Fibroblast of lung (primary cell): ENCODE measurements around the gene INF2. TPM values are rescaled to one million over a fixed set of nuclear protein-coding genes. Genes with fewer than 3 reads are reported as not detected.
"Not testable (repeated sequence)": the region's sequence is repeated elsewhere in the genome, so short reads cannot be mapped to it uniquely, and the experiment has no call there.

Experiments used
- DNase-seq, 2 donors: peaks; one replicate each; pipeline versions ENCODE4 v3.0.0 to v3.0.0-alpha.2; 2010; ENCODE audit warnings: low read depth in 2 of 2
- H2AFZ ChIP-seq: 2 replicates; pipeline ENCODE4 v1.5.1; 2012; ENCODE audit warnings: low read length, control low read depth, inconsistent platforms
- H3K27ac ChIP-seq: 2 replicates; pipeline ENCODE4 v1.5.1; 2011; ENCODE audit warnings: low read length, control low read depth; ENCODE audit not compliant: insufficient read depth
- H3K27me3 ChIP-seq: 2 replicates; pipeline ENCODE4 v1.5.1; 2011; ENCODE audit warnings: mild to moderate bottlenecking, low read length; ENCODE audit not compliant: control insufficient read depth, insufficient read depth
- H3K36me3 ChIP-seq: 2 replicates; pipeline ENCODE4 v1.5.1; 2011; ENCODE audit warnings: low read length; ENCODE audit not compliant: control insufficient read depth, insufficient read depth
- H3K4me1 ChIP-seq: 2 replicates; pipeline ENCODE4 v1.5.1; 2011; ENCODE audit warnings: low read length; ENCODE audit not compliant: control insufficient read depth, insufficient read depth; ENCODE audit errors: extremely low read depth
- H3K4me2 ChIP-seq: 2 replicates; pipeline ENCODE4 v1.5.1; 2011; ENCODE audit warnings: low read length, control low read depth; ENCODE audit not compliant: insufficient read depth; ENCODE audit errors: extremely low read depth
- H3K4me3 ChIP-seq, 4 experiments: fragments of 200-600 bp in 1 of 4; sonication (generic) in 1 of 4; replicated peaks in 1 of 4; 2 replicates each; pipeline ENCODE4 v1.5.1; 2011 to 2016; ENCODE audit warnings: low read length in 4 of 4, low read depth in 3 of 4, mild to moderate bottlenecking in 3 of 4, control low read depth in 2 of 4, inconsistent platforms in 1 of 4, mixed read lengths in 1 of 4; ENCODE audit not compliant: insufficient read depth in 1 of 4; ENCODE audit errors: control extremely low read depth in 1 of 4
- H3K79me2 ChIP-seq: 2 replicates; pipeline ENCODE4 v1.5.1; 2012; ENCODE audit warnings: mild to moderate bottlenecking, low read length, inconsistent platforms; ENCODE audit not compliant: control insufficient read depth, insufficient read depth
- H3K9ac ChIP-seq: 2 replicates; pipeline ENCODE4 v1.5.1; 2011; ENCODE audit warnings: mild to moderate bottlenecking, low read length, control low read depth; ENCODE audit not compliant: insufficient read depth
- H3K9me3 ChIP-seq: 2 replicates; pipeline ENCODE4 v1.5.1; 2012; ENCODE audit warnings: low read depth, low read length; ENCODE audit not compliant: control insufficient read depth, insufficient read depth
- H4K20me1 ChIP-seq: 2 replicates; pipeline ENCODE4 v1.5.1; 2011; ENCODE audit warnings: low read length; ENCODE audit not compliant: control insufficient read depth, insufficient read depth; ENCODE audit errors: extremely low read depth
- EZH2 ChIP-seq: IDR thresholded peaks from 2 replicates; pipeline ENCODE4 v1.5.1; 2012; ENCODE audit warnings: low read length, control low read depth, mild to moderate bottlenecking; ENCODE audit errors: missing control alignments
- polyA plus RNA-seq, 2 donors: library from polyadenylated mRNA; depleted of rRNA in 1 of 2; stranded (reverse) in 1 of 2; unstranded in 1 of 2; fragments of >200 nt; gene quantifications; 2 replicates each; pipeline ENCODE4 v1.2.1, GENCODE V29; 2011 to 2012; ENCODE audit warnings: missing spikeins in 1 of 2
- total RNA-seq: library from RNA; depleted of rRNA; stranded (reverse); fragments of >200 nt; gene quantifications from 2 replicates; pipeline ENCODE4 v1.2.1, GENCODE V29; 2014
- TF ChIP-seq, protein P1 (sequence below), 2 donors: IDR thresholded peaks in 1 of 2; conservative IDR thresholded peaks in 1 of 2; 1 replicate in 1 of 2; 2 replicates in 1 of 2; pipeline ENCODE4 v1.5.1; 2011 to 2012; ENCODE audit warnings: low read length in 2 of 2, control low read depth in 1 of 2, inconsistent platforms in 1 of 2, low read depth in 1 of 2, mild to moderate bottlenecking in 1 of 2

The INF2 gene
- total and polyA plus RNA-seq, 2 donors (not counting 1 experiment from before 2014, with no cell fraction given), result 19.8 to 50.9 TPM

DNA sequence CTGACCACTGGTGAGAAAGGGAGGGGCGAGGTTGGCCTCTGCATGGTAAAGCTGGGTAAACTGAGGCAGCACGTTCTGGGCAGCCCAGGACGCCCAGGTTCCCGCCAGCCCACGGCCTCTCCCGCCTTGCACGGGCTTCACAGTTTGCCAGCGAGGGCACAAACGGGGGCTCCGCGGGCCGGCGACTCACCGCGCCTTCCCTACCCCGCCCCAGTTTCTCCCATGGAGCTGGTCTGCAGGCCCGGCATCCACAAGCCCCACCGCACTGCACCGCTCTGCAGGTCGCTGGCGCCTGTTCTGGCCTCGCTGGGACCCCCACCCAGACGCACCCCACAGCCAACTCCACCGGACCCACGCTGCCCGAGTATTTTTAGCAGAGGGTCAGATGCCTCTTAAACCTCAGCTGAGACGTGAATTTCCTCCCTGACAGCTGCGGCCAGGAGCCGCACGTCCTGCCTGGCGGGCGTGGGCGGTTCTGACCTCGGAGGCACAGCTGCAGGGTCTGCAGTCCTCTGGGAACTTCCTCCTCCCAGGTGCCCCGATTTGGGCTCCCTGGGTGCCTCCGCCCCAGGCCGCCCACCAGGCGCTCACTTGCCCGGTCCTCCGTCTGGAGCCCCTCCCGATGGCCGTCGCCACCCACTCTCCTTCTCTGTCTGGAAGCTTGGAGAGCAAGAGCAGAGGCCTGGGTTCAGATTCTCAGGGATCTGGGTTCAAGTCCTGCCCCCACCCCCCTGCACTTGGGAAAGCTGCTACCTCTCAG is 29.5 kb upstream of the INF2 start:
- Histone ChIP-seq H3K36me3 (no peaks in the 10 kb centered on the region), H3K4me2 (no peak overlapping the region), H3K9ac (no peak overlapping the region), H2AFZ (no peak overlapping the region), H3K9me3 (no peaks in the 10 kb centered on the region), H3K27me3 (peaks cover 5% of the 10 kb centered on the region), H4K20me1 (no peaks in the 10 kb centered on the region), H3K4me1 (no peaks in the 10 kb centered on the region), H3K4me3 (no peak overlapping the region), H3K79me2 (no peaks in the 10 kb centered on the region), H3K27ac (no peak overlapping the region)
- TF ChIP-seq, protein P1, sequence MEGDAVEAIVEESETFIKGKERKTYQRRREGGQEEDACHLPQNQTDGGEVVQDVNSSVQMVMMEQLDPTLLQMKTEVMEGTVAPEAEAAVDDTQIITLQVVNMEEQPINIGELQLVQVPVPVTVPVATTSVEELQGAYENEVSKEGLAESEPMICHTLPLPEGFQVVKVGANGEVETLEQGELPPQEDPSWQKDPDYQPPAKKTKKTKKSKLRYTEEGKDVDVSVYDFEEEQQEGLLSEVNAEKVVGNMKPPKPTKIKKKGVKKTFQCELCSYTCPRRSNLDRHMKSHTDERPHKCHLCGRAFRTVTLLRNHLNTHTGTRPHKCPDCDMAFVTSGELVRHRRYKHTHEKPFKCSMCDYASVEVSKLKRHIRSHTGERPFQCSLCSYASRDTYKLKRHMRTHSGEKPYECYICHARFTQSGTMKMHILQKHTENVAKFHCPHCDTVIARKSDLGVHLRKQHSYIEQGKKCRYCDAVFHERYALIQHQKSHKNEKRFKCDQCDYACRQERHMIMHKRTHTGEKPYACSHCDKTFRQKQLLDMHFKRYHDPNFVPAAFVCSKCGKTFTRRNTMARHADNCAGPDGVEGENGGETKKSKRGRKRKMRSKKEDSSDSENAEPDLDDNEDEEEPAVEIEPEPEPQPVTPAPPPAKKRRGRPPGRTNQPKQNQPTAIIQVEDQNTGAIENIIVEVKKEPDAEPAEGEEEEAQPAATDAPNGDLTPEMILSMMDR (conservative IDR thresholded peaks at IDR 0.05 in 1 of 2, IDR thresholded peaks at IDR 0.05 in 1 of 2; ENCODE audit: low read depth in 1 of 2, low read length in 2 of 2), result no peak
- TF ChIP-seq EZH2, result no peak
- DNase-seq, result no peak

DNA sequence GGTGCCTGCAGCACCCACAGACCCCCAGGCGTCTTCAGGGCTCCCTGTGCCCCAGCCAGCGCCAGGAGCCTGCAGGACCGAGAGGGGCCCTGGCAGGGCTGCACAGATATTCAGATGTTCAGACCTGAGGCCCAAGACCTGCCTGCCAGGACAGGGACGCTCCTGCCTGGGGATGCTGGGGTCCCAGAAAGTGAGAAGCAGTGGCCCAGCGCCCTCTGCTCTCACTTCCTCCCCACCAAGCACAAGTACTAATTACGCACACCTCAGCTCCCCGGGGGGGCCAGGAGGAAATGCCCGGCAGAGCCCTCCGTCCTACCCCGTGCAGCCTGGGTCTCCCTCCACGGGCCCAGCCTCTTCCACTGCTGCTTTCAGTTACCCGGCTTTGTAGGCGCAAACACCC is 28.8 kb upstream of the INF2 start:
- Histone ChIP-seq H3K27ac (no peak overlapping the region), H3K4me3 (no peak overlapping the region), H3K79me2 (no peaks in the 10 kb centered on the region), H3K4me2 (no peak overlapping the region), H3K9me3 (no peaks in the 10 kb centered on the region), H3K27me3 (peaks cover 5% of the 10 kb centered on the region), H3K4me1 (no peaks in the 10 kb centered on the region), H4K20me1 (no peaks in the 10 kb centered on the region), H3K9ac (no peak overlapping the region), H3K36me3 (no peaks in the 10 kb centered on the region), H2AFZ (no peak overlapping the region)
- TF ChIP-seq, protein P1 (conservative IDR thresholded peaks at IDR 0.05 in 1 of 2, IDR thresholded peaks at IDR 0.05 in 1 of 2; ENCODE audit: low read depth in 1 of 2, low read length in 2 of 2), result no peak
- TF ChIP-seq EZH2, result no peak
- DNase-seq, result no peak

DNA sequence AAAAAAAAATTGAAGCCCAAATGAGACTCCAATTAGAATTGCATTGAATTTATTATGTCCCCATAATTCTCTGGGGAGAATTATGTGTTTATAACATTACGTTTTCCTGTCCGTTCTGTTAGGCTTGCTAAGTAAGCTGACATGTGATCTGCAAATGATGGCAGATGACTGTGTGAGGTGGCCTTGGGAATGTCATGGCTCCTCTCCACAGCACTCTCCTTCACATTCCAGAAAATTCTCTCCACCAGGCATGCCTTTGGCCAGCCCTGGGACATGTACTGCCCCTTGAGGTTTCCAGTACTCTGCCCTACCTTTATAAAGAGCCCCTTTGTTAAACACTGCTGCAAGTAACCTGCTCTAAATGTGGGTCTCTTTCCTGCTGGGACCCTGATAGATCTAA is 28.3 kb upstream of the INF2 start:
- TF ChIP-seq, protein P1 (conservative IDR thresholded peaks at IDR 0.05 in 1 of 2, IDR thresholded peaks at IDR 0.05 in 1 of 2; ENCODE audit: low read depth in 1 of 2, low read length in 2 of 2), result no peak
- TF ChIP-seq EZH2, result no peak
- no peak for DNase-seq

DNA sequence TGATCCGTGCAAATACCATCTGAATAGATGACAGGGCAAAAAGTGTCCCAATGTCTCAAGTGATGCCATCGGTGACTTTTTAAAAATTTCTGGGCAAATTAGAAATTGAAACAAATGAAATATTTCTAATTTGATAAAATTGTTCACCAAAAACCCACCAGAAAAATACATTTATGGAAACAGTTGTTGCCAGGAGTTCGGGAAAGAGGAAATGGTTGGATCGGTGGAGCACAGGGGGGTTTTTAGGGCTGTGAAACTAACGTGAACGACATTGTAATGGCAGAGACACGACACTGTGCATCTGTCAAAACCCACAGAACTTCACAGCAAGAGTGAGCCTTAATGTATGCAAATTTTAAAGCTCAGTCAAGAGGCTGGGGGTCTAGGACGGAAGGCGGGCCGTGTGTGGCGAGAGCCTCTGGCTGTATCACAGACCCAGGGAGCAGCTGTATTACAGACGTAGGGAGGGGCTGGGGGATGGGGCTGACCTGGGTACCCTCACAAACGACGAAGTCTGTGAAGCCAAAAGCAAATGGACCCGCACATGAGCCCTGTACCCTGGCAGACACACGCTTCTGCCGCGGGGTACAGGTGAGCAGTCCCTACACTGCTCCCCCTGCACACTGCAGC is 27.8 kb upstream of the INF2 start:
- H2AFZ ChIP-seq, H3K36me3 ChIP-seq, H3K9me3 ChIP-seq, H3K4me3 ChIP-seq, H3K27me3 ChIP-seq, DNase-seq, H3K27ac ChIP-seq, H3K79me2 ChIP-seq, H3K4me1 ChIP-seq, H3K4me2 ChIP-seq, H3K9ac ChIP-seq, H4K20me1 ChIP-seq: not testable (repeated sequence)

More for the DNA sequence above, 28.3 kb upstream of the INF2 start:
- Histone ChIP-seq H3K4me3 (no peak overlapping the region), H3K4me1 (no peaks in the 10 kb centered on the region), H4K20me1 (no peaks in the 10 kb centered on the region), H3K9me3 (no peaks in the 10 kb centered on the region), H3K4me2 (no peak overlapping the region), H3K9ac (no peak overlapping the region), H2AFZ (no peak overlapping the region), H3K27me3 (peaks cover 5% of the 10 kb centered on the region), H3K36me3 (no peaks in the 10 kb centered on the region), H3K79me2 (no peaks in the 10 kb centered on the region), H3K27ac (no peak overlapping the region)
